Left ventricle myocardium inferior (tissue), 1 donor: Measurements from ENCODE around the gene YBX1. TPM values are rescaled to one million over a fixed set of nuclear protein-coding genes. Genes with fewer than 3 reads are reported as not detected.

ENCODE experiments used
- DNase-seq: peaks from one replicate; pipeline ENCODE4 v3.0.0-alpha.2; 2020
- H3K27ac ChIP-seq: fragments of 200-600 bp; replicated peaks from 2 replicates; pipeline ENCODE4 v1.8.0; 2021
- H3K27me3 ChIP-seq: fragments of 200-600 bp; 2 replicates; pipeline ENCODE4 v1.8.0; 2021; ENCODE audit warnings: low read depth
- H3K36me3 ChIP-seq: fragments of 200-600 bp; 2 replicates; pipeline ENCODE4 v1.8.0; 2021
- H3K4me1 ChIP-seq: fragments of 200-600 bp; 2 replicates; pipeline ENCODE4 v1.8.0; 2021
- H3K4me3 ChIP-seq: fragments of 200-600 bp; 2 replicates; pipeline ENCODE4 v1.8.0; 2021; ENCODE audit warnings: mild to moderate bottlenecking, moderate library complexity
- H3K9me3 ChIP-seq: fragments of 200-600 bp; replicated peaks from 2 replicates; pipeline ENCODE4 v1.8.0; 2021
- CTCF ChIP-seq: fragments of 200-600 bp; IDR thresholded peaks from 2 replicates; pipeline ENCODE4 v1.8.0; 2021; ENCODE audit warnings: antibody characterized with exemption, mild to moderate bottlenecking, borderline replicate concordance
- intact Hi-C: fragments of 100-400 bp; cut with micrococcal nuclease; formaldehyde crosslinking; loops from one replicate; pipeline ENCODE4 v1.11.0; 2022
- total RNA-seq: library from RNA; stranded (reverse); fragmentation: NEBNext Ultra II Directional; extraction: Animal tissue kit (Norgen Biotek cat#: 25700); gene quantifications from one replicate; pipeline ENCODE4 v1.2.1, GENCODE V29; 2021
- donor health status: DM: no; HTN: yes; CAD: no; lungs with severe emphysema.

YBX1 gene
- total RNA-seq, 1 donor from 2014 or later = 754 TPM

- Histone ChIP-seq H3K4me1 (no peaks in the 10 kb centered on the region), H3K9me3 (no peaks in the 10 kb centered on the region), H3K27me3 (no peaks in the 10 kb centered on the region), H3K36me3 (no peaks in the 10 kb centered on the region), H3K4me3 (no peak overlapping the region), H3K27ac (no peak overlapping the region)
- DNase-seq = no peak
- TF ChIP-seq CTCF = no peak
- intact Hi-C loops = no loop called here
These were observed 53.9 kb downstream of the YBX1 start for GRCh38 chr1:42736152-42736551.

- Histone ChIP-seq H3K4me1 (no peaks in the 10 kb centered on the region), H3K36me3 (no peaks in the 10 kb centered on the region), H3K27ac (no peak overlapping the region), H3K9me3 (no peaks in the 10 kb centered on the region), H3K27me3 (no peaks in the 10 kb centered on the region), H3K4me3 (no peak overlapping the region)
- intact Hi-C loops = no loop called here
- DNase-seq = no peak
- no peak for TF ChIP-seq CTCF
These were observed 54.5 kb downstream of the YBX1 start for GRCh38 chr1:42736571-42737200.

- no peaks in the 10 kb centered on the region for H3K9me3 ChIP-seq
- no peaks in the 10 kb centered on the region for H3K4me1 ChIP-seq
- H3K4me3 ChIP-seq = no peak overlapping the region
- DNase-seq = no peak
- no peak overlapping the region for H3K27ac ChIP-seq
- no peaks in the 10 kb centered on the region for H3K36me3 ChIP-seq
- no peaks in the 10 kb centered on the region for H3K27me3 ChIP-seq
- intact Hi-C loops = no loop called here
- TF ChIP-seq CTCF = no peak
These were observed 55.0 kb downstream of the YBX1 start for GRCh38 chr1:42737257-42737656.

- Histone ChIP-seq H3K27ac (no peak overlapping the region), H3K36me3 (no peaks in the 10 kb centered on the region), H3K4me3 (no peak overlapping the region), H3K27me3 (no peaks in the 10 kb centered on the region), H3K4me1 (no peaks in the 10 kb centered on the region), H3K9me3 (no peaks in the 10 kb centered on the region)
- intact Hi-C loops = no loop called here
- no peak for TF ChIP-seq CTCF
- no peak for DNase-seq
These were observed 55.9 kb downstream of the YBX1 start for GRCh38 chr1:42737986-42738677.

GRCh38 chr1:42738678-42739226 is 56.5 kb downstream of the YBX1 start:
- no peaks in the 10 kb centered on the region for H3K27me3 ChIP-seq
- H3K27ac ChIP-seq = no peak overlapping the region
- H3K4me3 ChIP-seq = no peak overlapping the region
- TF ChIP-seq CTCF = no peak
- intact Hi-C loops = no loop called here
- H3K9me3 ChIP-seq = no peaks in the 10 kb centered on the region
- H3K36me3 ChIP-seq = no peaks in the 10 kb centered on the region
- no peaks in the 10 kb centered on the region for H3K4me1 ChIP-seq
- no peak for DNase-seq
